B cell (primary cell): ENCODE results near the gene IKBKE. TPM values are rescaled to one million over a fixed set of nuclear protein-coding genes. Genes with fewer than 3 reads are reported as not detected.

Source experiments
- ATAC-seq: fragments of 200-7000 bp; cut with Tn5 transposase; one replicate; pipeline ENCODE4 v1.10.0; 2021; ENCODE audit warnings: low read depth, mild to moderate bottlenecking, moderate number of reproducible peaks, moderate library complexity
- CTCF ChIA-PET: fragments of 350-600 bp; sonication (Branson Sonifier 250); formaldehyde crosslinking; loops from one replicate; lab custom pipeline; 2021; ENCODE audit warnings: antibody characterized with exemption, inconsistent platforms; lab: Charles Lee
- POLR2A ChIA-PET: fragments of 350-600 bp; sonication (Branson Sonifier 250); formaldehyde crosslinking; loops from one replicate; lab custom pipeline; 2021; ENCODE audit warnings: antibody characterized with exemption; lab: Charles Lee
- DNase-seq: peaks from one replicate; pipeline ENCODE4 v3.0.0; 2013
- H2AFZ ChIP-seq: 2 replicates; pipeline ENCODE4 v1.6.1; 2012; ENCODE audit warnings: mild to moderate bottlenecking, low read depth, low read length; ENCODE audit not compliant: insufficient read depth, poor library complexity, severe bottlenecking
- H3K27ac ChIP-seq, 2 donors: 1 replicate in 1 of 2; 2 replicates in 1 of 2; pipeline ENCODE4 v1.5.1; 2012 to 2013; ENCODE audit warnings: low read length in 2 of 2, mild to moderate bottlenecking in 2 of 2, moderate library complexity in 1 of 2
- H3K27me3 ChIP-seq, 4 experiments: fragments of 200-600 bp in 1 of 4; sonication (generic) in 1 of 4; replicated peaks in 1 of 4; 1 replicate in 2 of 4; 2 replicates in 2 of 4; pipeline versions ENCODE4 v1.6.1 to v1.7.0; 2013 to 2016; ENCODE audit warnings: low read length in 3 of 4, mild to moderate bottlenecking in 2 of 4, mixed read lengths in 1 of 4, moderate library complexity in 1 of 4; ENCODE audit not compliant: insufficient read depth in 4 of 4, control insufficient read depth in 3 of 4; ENCODE audit errors: control extremely low read depth in 1 of 4
- H3K36me3 ChIP-seq, 2 experiments: replicated peaks in 1 of 2; 1 replicate in 1 of 2; 2 replicates in 1 of 2; pipeline versions ENCODE4 v1.6.1 to v1.7.1; 2013; ENCODE audit warnings: low read length in 1 of 2; ENCODE audit not compliant: insufficient read depth in 2 of 2, control insufficient read depth in 1 of 2; ENCODE audit errors: control extremely low read depth in 1 of 2, extremely low read depth in 1 of 2
- H3K4me1 ChIP-seq, 2 donors: fragments of 200-600 bp in 1 of 2; sonication (generic) in 1 of 2; 1 replicate in 1 of 2; 2 replicates in 1 of 2; pipeline versions ENCODE4 v1.5.1 to v1.6.1; 2013 to 2017; ENCODE audit warnings: low read length in 2 of 2; ENCODE audit not compliant: control insufficient read depth in 2 of 2, insufficient read depth in 2 of 2
- H3K4me2 ChIP-seq: replicated peaks from 2 replicates; pipeline ENCODE3; 2012; ENCODE audit warnings: mild to moderate bottlenecking, low read depth, low read length; ENCODE audit not compliant: poor library complexity, severe bottlenecking
- H3K4me3 ChIP-seq, 5 experiments: fragments of 200-600 bp in 1 of 5; sonication (generic) in 1 of 5; 1 replicate in 3 of 5; 2 replicates in 2 of 5; pipeline versions ENCODE4 v1.5.1 to v1.7.0; 2011 to 2016; ENCODE audit warnings: low read length in 4 of 5, mild to moderate bottlenecking in 4 of 5, low read depth in 2 of 5, control low read depth in 1 of 5, moderate library complexity in 1 of 5; ENCODE audit not compliant: insufficient read depth in 1 of 5; ENCODE audit errors: control extremely low read depth in 1 of 5, extremely low read depth in 1 of 5
- H3K79me2 ChIP-seq: fragments of 200-600 bp; sonication (generic); one replicate; pipeline ENCODE4 v1.6.0; 2016; ENCODE audit warnings: low read length; ENCODE audit not compliant: control insufficient read depth, insufficient read depth
- H3K9ac ChIP-seq: fragments of 200-600 bp; sonication (generic); 2 replicates; pipeline ENCODE4 v1.6.1; 2017; ENCODE audit warnings: mild to moderate bottlenecking, low read length, moderate library complexity
- H3K9me3 ChIP-seq, 3 donors: one replicate each; pipeline versions ENCODE4 v1.6.1 to v1.7.1; 2013; ENCODE audit warnings: low read length in 2 of 3; ENCODE audit not compliant: control insufficient read depth in 2 of 3, insufficient read depth in 1 of 3; ENCODE audit errors: control extremely low read depth in 1 of 3
- H4K20me1 ChIP-seq: 2 replicates; pipeline ENCODE4 v1.6.0; 2012; ENCODE audit warnings: mild to moderate bottlenecking, low read length; ENCODE audit not compliant: insufficient read depth, control insufficient read depth, poor library complexity, severe bottlenecking
- H3K27ac Mint-ChIP-seq: one replicate; pipeline ENCODE4 v1.8.0; 2021; ENCODE audit warnings: mixed read lengths
- H3K27me3 Mint-ChIP-seq: one replicate; pipeline ENCODE4 v1.8.0; 2021; ENCODE audit warnings: mixed read lengths
- H3K4me1 Mint-ChIP-seq: one replicate; pipeline ENCODE4 v1.8.0; 2021; ENCODE audit warnings: mixed read lengths
- H3K4me3 Mint-ChIP-seq: one replicate; pipeline ENCODE4 v1.8.0; 2021; ENCODE audit warnings: mixed read lengths
- H3K9me3 Mint-ChIP-seq: one replicate; pipeline ENCODE4 v1.8.0; 2022; ENCODE audit warnings: mixed read lengths; ENCODE audit not compliant: insufficient read depth
- EZH2 ChIP-seq: IDR thresholded peaks from 2 replicates; pipeline ENCODE4 v1.6.1; 2012; ENCODE audit warnings: borderline replicate concordance, low read depth, mild to moderate bottlenecking, moderate library complexity, low read length; ENCODE audit not compliant: insufficient read depth, poor library complexity, severe bottlenecking
- WGBS: methylation state at CpG from one replicate; pipeline ENCODE4 v1.1.5; 2013; ENCODE audit warnings: missing lambda C conversion rate; ENCODE audit not compliant: insufficient coverage; 5-methylcytosine and 5-hydroxymethylcytosine counted together
- intact Hi-C: fragments of 100-400 bp; cut with micrococcal nuclease; formaldehyde crosslinking; loops from one replicate; pipeline ENCODE4 v1.10.0; 2022
- polyA plus RNA-seq: library from polyadenylated mRNA; depleted of rRNA; stranded (reverse); fragments of >200 nt; gene quantifications from 2 replicates; pipeline ENCODE4 v1.2.3, GENCODE V29; 2012
- total RNA-seq, 2 donors: library from RNA; stranded (reverse); fragments of 120-200 nt in 1 of 2; gene quantifications; 1 replicate in 1 of 2; 2 replicates in 1 of 2; pipeline versions ENCODE4 v1.2.3 to v1.2.4, GENCODE V29; 2013 to 2022
- TF ChIP-seq, protein P1 (sequence below): fragments of 200-600 bp; IDR thresholded peaks from one replicate; pipeline ENCODE4 v1.8.0; 2022; ENCODE audit warnings: antibody characterized with exemption, mild to moderate bottlenecking

Gene IKBKE
- total and polyA plus RNA-seq, 2 donors (not counting 1 experiment from before 2014, with no cell fraction given) = 40.8 to 55.4 TPM

DNA sequence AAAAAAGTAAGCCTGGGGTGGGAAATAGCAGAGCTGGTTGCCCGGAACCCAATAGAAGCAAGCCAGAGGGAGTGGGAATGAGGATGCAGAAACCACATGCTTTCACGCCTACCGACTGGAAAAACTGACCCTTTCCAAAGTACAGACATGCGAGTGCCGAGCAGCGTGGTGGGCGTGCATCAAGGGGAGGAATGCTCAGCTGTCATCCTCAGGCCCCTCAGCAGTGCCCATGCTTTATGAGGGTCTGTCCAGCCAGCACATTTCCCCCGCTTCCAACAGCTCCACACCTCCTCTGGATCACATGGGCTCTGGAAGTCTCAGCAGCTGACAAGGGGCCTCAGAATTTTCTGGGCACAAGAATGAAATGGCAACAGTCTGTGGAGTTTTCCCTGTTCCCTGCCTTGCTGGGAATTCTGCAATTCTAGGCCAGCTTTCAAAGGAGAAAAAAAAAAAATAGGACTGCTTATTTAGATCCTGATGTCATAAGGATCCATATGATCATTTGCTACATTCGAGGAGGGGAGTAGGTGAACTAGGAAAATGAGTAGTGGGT, 19.1 kb upstream of the IKBKE start:
- no peaks in the 10 kb centered on the region for H3K4me1 Mint-ChIP-seq
- Histone ChIP-seq H3K9ac (no peak overlapping the region), H3K27me3 (no peaks in the 10 kb centered on the region), H3K4me3 (no peak overlapping the region), H3K79me2 (no peaks in the 10 kb centered on the region), H3K4me2 (no peak overlapping the region), H4K20me1 (no peaks in the 10 kb centered on the region), H3K36me3 (peaks cover 0 to 67% of the 10 kb centered on the region in 2 experiments), H3K9me3 (no peaks in the 10 kb centered on the region), H3K27ac (no peak overlapping the region), H3K4me1 (no peaks in the 10 kb centered on the region), H2AFZ (no peak overlapping the region)
- H3K9me3 Mint-ChIP-seq = no peaks in the 10 kb centered on the region
- WGBS = 88% methylated on average over 8 of the region's 9 CpGs
- ChIA-PET POLR2A (no interaction called here), CTCF (interaction anchor here (1.6 to 4.0 kb wide), 2 partner anchors 10 to 19 kb away, joined by 3 to 21 read pairs; partner anchors contain the start of gene IKBKE)
- H3K4me3 Mint-ChIP-seq = no peak overlapping the region
- no peak for TF ChIP-seq EZH2
- TF ChIP-seq, protein P1, sequence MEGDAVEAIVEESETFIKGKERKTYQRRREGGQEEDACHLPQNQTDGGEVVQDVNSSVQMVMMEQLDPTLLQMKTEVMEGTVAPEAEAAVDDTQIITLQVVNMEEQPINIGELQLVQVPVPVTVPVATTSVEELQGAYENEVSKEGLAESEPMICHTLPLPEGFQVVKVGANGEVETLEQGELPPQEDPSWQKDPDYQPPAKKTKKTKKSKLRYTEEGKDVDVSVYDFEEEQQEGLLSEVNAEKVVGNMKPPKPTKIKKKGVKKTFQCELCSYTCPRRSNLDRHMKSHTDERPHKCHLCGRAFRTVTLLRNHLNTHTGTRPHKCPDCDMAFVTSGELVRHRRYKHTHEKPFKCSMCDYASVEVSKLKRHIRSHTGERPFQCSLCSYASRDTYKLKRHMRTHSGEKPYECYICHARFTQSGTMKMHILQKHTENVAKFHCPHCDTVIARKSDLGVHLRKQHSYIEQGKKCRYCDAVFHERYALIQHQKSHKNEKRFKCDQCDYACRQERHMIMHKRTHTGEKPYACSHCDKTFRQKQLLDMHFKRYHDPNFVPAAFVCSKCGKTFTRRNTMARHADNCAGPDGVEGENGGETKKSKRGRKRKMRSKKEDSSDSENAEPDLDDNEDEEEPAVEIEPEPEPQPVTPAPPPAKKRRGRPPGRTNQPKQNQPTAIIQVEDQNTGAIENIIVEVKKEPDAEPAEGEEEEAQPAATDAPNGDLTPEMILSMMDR = no peak
- intact Hi-C loops = no loop called here
- DNase-seq (no peak), ATAC-seq (no peak)
- no peaks in the 10 kb centered on the region for H3K27me3 Mint-ChIP-seq
- no peak overlapping the region for H3K27ac Mint-ChIP-seq

DNA sequence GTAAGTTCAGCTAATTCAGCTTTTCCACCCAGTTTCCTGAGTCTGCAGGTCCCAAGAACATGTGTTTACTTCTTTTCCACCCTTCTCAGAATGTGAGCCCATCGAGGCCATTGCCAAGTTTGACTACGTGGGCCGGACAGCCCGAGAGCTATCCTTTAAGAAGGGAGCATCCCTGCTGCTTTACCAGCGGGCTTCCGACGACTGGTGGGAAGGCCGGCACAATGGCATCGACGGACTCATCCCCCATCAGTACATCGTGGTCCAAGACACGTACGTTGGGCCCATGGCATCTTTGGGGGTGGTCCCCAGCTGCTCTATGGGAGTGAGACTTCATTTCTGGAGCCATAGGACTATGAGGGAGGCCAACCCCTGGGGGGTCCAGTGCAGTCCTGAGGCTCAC, 17.2 kb upstream of the IKBKE start:
- no peak overlapping the region for H3K4me3 ChIP-seq
- POLR2A ChIA-PET = no interaction called here
- intact Hi-C loops = no loop called here
- H3K9me3 ChIP-seq = no peaks in the 10 kb centered on the region
- no peaks in the 10 kb centered on the region for H3K27me3 Mint-ChIP-seq
- CTCF ChIA-PET = interaction anchor here (0.9 to 4.0 kb wide), 2 partner anchors 9 to 26 kb away, joined by 4 to 21 read pairs; no protein-coding TSS in a partner anchor
- no peaks in the 10 kb centered on the region for H3K27me3 ChIP-seq
- H3K27ac ChIP-seq = no peak overlapping the region
- H3K4me1 Mint-ChIP-seq = no peaks in the 10 kb centered on the region
- H3K36me3 ChIP-seq = peaks cover 0 to 63% of the 10 kb centered on the region in 2 experiments
- no peaks in the 10 kb centered on the region for H3K9me3 Mint-ChIP-seq
- ATAC-seq = no peak
- TF ChIP-seq, protein P1 = no peak
- no peak for TF ChIP-seq EZH2
- no peak overlapping the region for H3K4me2 ChIP-seq
- DNase-seq = no peak
- no peaks in the 10 kb centered on the region for H3K79me2 ChIP-seq
- no peak overlapping the region for H2AFZ ChIP-seq
- no peak overlapping the region for H3K9ac ChIP-seq
- H3K27ac Mint-ChIP-seq = no peak overlapping the region
- no peak overlapping the region for H3K4me3 Mint-ChIP-seq
- WGBS = 97% methylated on average over 11 of the region's 13 CpGs
- no peaks in the 10 kb centered on the region for H3K4me1 ChIP-seq
- H4K20me1 ChIP-seq = no peaks in the 10 kb centered on the region
